MM.1S (cell line): Measurements from ENCODE around the gene RFC1.

Source experiments
- CTCF ChIP-seq: fragments of 300-600 bp; sonication (generic); IDR thresholded peaks from 2 replicates; pipeline ENCODE4 v1.5.1; 2016; ENCODE audit warnings: antibody characterized with exemption, low read length, mixed read lengths
- EZH2 ChIP-seq: fragments of 300-600 bp; sonication (generic); optimal IDR thresholded peaks from 2 replicates; pipeline ENCODE3; 2017; ENCODE audit warnings: low read depth, mild to moderate bottlenecking, antibody characterized with exemption, low read length, mixed read lengths
- EZH2phosphoT487 ChIP-seq: fragments of 300-600 bp; sonication (generic); IDR thresholded peaks from 2 replicates; pipeline ENCODE4 v1.6.1; 2018; ENCODE audit warnings: antibody characterized with exemption, low read length

GRCh38 chr4:39346856-39347519 lies 19.2 kb downstream of the RFC1 start:
- TF ChIP-seq CTCF (no peak), EZH2 (no peak), EZH2phosphoT487 (no peak)
